MCF 10A (cell line): ENCODE measurements around the gene OR10J5. TPM values are rescaled to one million over a fixed set of nuclear protein-coding genes. Genes with fewer than 3 reads are reported as not detected.

Experiments used
- BruUV-seq: library from RNA; stranded (reverse); fragments of 400-500 nt; replicated peaks from 2 replicates; lab custom pipeline; 2021; lab: Mats Ljungman, UMichigan
- CTCF ChIA-PET: fragments of 300-600 bp; sonication (Branson Sonifier 250); formaldehyde crosslinking; extraction: SDS; loops from one replicate; lab custom pipeline; 2021; ENCODE audit warnings: antibody characterized with exemption, inconsistent platforms; lab: Yijun Ruan, JAX
- POLR2A ChIA-PET: fragments of 300-600, 350-650 bp; sonication (Branson Sonifier 250); formaldehyde crosslinking; extraction: SDS; loops from one replicate; lab custom pipeline; 2020; ENCODE audit warnings: antibody characterized with exemption, inconsistent platforms; lab: Yijun Ruan, JAX
- DNase-seq: peaks from one replicate; pipeline ENCODE4 v3.0.0-alpha.2; 2018; ENCODE audit not compliant: unreplicated experiment
- H3K27ac Mint-ChIP-seq: one replicate; pipeline ENCODE4 v1.8.0; 2022; ENCODE audit warnings: mild to moderate bottlenecking, low read depth, mixed read lengths; ENCODE audit not compliant: unreplicated experiment
- H3K27me3 Mint-ChIP-seq: one replicate; pipeline ENCODE4 v1.8.0; 2022; ENCODE audit warnings: mixed read lengths; ENCODE audit not compliant: insufficient read depth, unreplicated experiment
- H3K36me3 Mint-ChIP-seq: one replicate; pipeline ENCODE4 v1.8.0; 2022; ENCODE audit warnings: mild to moderate bottlenecking, moderate library complexity, mixed read lengths; ENCODE audit not compliant: insufficient read depth, unreplicated experiment
- H3K4me1 Mint-ChIP-seq: one replicate; pipeline ENCODE4 v1.8.0; 2022; ENCODE audit warnings: mixed read lengths; ENCODE audit not compliant: insufficient read depth, unreplicated experiment
- H3K4me3 Mint-ChIP-seq: one replicate; pipeline ENCODE4 v1.8.0; 2022; ENCODE audit warnings: mild to moderate bottlenecking, moderate library complexity, mixed read lengths; ENCODE audit not compliant: unreplicated experiment
- H3K9me3 Mint-ChIP-seq: one replicate; pipeline ENCODE4 v1.8.0; 2022; ENCODE audit warnings: mixed read lengths; ENCODE audit not compliant: unreplicated experiment
- intact Hi-C: fragments of 100-400 bp; cut with micrococcal nuclease; formaldehyde crosslinking; loops from 2 replicates; pipeline ENCODE4 v1.14.1; 2022
- total RNA-seq: library from RNA; stranded (reverse); gene quantifications from 2 replicates; pipeline ENCODE4 v1.2.3, GENCODE V29; 2022
- TF ChIP-seq, protein P1 (sequence below): fragments of 200-600 bp; IDR thresholded peaks from one replicate; pipeline ENCODE4 v1.8.0; 2022; ENCODE audit warnings: antibody characterized with exemption, mild to moderate bottlenecking; ENCODE audit not compliant: unreplicated experiment

The OR10J5 gene
- total RNA-seq, 1 experiment from 2014 or later: not detected

GRCh38 chr1:159577446-159577845 lies 41.6 kb upstream of the OR10J5 start:
- H3K4me3 Mint-ChIP-seq: no peak overlapping the region
- H3K9me3 Mint-ChIP-seq: peaks cover 8% of the 10 kb centered on the region
- no peak for DNase-seq
- no TSS peak for BruUV-seq
- H3K27me3 Mint-ChIP-seq: no peaks in the 10 kb centered on the region
- intact Hi-C loops: no loop called here
- TF ChIP-seq, protein P1, sequence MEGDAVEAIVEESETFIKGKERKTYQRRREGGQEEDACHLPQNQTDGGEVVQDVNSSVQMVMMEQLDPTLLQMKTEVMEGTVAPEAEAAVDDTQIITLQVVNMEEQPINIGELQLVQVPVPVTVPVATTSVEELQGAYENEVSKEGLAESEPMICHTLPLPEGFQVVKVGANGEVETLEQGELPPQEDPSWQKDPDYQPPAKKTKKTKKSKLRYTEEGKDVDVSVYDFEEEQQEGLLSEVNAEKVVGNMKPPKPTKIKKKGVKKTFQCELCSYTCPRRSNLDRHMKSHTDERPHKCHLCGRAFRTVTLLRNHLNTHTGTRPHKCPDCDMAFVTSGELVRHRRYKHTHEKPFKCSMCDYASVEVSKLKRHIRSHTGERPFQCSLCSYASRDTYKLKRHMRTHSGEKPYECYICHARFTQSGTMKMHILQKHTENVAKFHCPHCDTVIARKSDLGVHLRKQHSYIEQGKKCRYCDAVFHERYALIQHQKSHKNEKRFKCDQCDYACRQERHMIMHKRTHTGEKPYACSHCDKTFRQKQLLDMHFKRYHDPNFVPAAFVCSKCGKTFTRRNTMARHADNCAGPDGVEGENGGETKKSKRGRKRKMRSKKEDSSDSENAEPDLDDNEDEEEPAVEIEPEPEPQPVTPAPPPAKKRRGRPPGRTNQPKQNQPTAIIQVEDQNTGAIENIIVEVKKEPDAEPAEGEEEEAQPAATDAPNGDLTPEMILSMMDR: no peak
- no peak overlapping the region for H3K27ac Mint-ChIP-seq
- H3K36me3 Mint-ChIP-seq: no peaks in the 10 kb centered on the region
- ChIA-PET POLR2A (interaction anchor here (0.7 kb wide), 1 partner anchor 317 kb away, joined by 3 read pairs; no protein-coding TSS in a partner anchor), CTCF (no interaction called here)
- peaks cover 27% of the 10 kb centered on the region for H3K4me1 Mint-ChIP-seq

DNA sequence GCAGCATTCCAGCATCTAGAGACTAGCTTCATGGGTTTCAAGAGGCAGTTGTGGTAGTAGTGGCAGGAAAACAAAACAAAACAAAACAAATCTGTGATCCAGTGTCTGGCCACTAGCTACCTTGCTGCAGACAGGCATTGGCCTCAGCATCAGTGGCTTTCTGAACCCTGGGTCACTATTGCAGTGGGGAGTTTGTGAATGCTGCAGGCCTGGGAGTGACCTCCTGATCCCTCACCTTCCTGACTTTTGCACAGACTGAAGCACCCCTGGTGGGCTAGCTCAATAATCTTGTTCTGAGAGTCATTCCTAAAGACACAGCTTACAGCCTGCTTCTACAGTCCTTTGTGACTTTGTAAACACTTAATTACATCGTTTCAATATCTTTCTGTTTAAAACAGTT lies 26.9 kb upstream of the OR10J5 start:
- no peak overlapping the region for H3K4me3 Mint-ChIP-seq

GRCh38 chr1:159561497-159561896 lies 25.7 kb upstream of the OR10J5 start:
- intact Hi-C loops: no loop called here
- peaks cover 9% of the 10 kb centered on the region for H3K9me3 Mint-ChIP-seq

More for the DNA sequence above, 26.9 kb upstream of the OR10J5 start:
- Mint-ChIP-seq H3K36me3 (no peaks in the 10 kb centered on the region), H3K4me1 (no peaks in the 10 kb centered on the region), H3K9me3 (peaks cover 9% of the 10 kb centered on the region), H3K27ac (no peak overlapping the region), H3K27me3 (no peaks in the 10 kb centered on the region)
- intact Hi-C loops: no loop called here
- TF ChIP-seq, protein P1: no peak
- ChIA-PET POLR2A (no interaction called here), CTCF (interaction anchor here (0.6 kb wide), 1 partner anchor 34 kb away, joined by 3 read pairs; no protein-coding TSS in a partner anchor)
- DNase-seq: no peak
- no TSS peak for BruUV-seq

DNA sequence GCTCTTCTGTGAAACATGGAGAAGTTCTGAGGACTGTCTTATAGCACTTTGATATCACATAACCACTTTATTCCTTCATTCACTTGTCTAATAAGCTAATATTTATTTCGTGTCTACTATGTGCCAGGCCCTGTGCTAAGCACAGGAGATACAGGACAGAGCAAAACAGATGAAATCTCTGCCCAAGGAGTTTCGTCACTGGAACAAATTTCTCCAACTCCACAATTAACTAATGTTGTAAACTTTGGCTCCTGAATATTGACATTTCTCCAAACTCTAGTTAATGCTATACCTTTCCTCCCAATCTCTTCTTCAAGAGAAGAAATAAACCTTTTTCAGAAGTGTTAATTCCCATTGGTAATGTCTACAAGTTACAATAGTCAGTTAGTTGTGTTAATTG lies 24.8 kb upstream of the OR10J5 start:
- intact Hi-C loops: no loop called here
- Mint-ChIP-seq H3K4me3 (no peak overlapping the region), H3K27me3 (no peaks in the 10 kb centered on the region), H3K4me1 (no peaks in the 10 kb centered on the region), H3K27ac (no peak overlapping the region), H3K9me3 (peaks cover 5% of the 10 kb centered on the region), H3K36me3 (no peaks in the 10 kb centered on the region)
- TF ChIP-seq, protein P1: no peak
- DNase-seq: no peak
- ChIA-PET CTCF (no interaction called here), POLR2A (no interaction called here)
- no TSS peak for BruUV-seq

More at GRCh38 chr1:159561497-159561896, 25.7 kb upstream of the OR10J5 start:
- Mint-ChIP-seq H3K27ac (no peak overlapping the region), H3K36me3 (no peaks in the 10 kb centered on the region), H3K4me3 (no peak overlapping the region), H3K27me3 (no peaks in the 10 kb centered on the region), H3K4me1 (no peaks in the 10 kb centered on the region)
- no TSS peak for BruUV-seq
- ChIA-PET POLR2A (interaction anchor here (0.6 kb wide), 1 partner anchor 35 kb away, joined by 4 read pairs; no protein-coding TSS in a partner anchor), CTCF (no interaction called here)
- TF ChIP-seq, protein P1: no peak
- no peak for DNase-seq
